BJ (cell line): ENCODE data around the gene NMT2. TPM values are rescaled to one million over a fixed set of nuclear protein-coding genes. Genes with fewer than 3 reads are reported as not detected.

Experiments used
- CTCF ChIA-PET: fragments of 350-600 bp; formaldehyde crosslinking; extraction: SDS; loops from one replicate; lab custom pipeline; 2021; ENCODE audit warnings: antibody characterized with exemption, inconsistent platforms; lab: Yijun Ruan, JAX
- POLR2A ChIA-PET: fragments of 300-600 bp; sonication (Branson Sonifier 250); formaldehyde crosslinking; extraction: SDS; loops from one replicate; lab custom pipeline; 2021; ENCODE audit warnings: antibody characterized with exemption; lab: Charles Lee
- DNase-seq: peaks from one replicate; pipeline ENCODE4 v3.0.0-alpha.2; 2011; ENCODE audit warnings: low read depth
- H3K27me3 ChIP-seq: 2 replicates; pipeline ENCODE4 v1.6.0; 2011; ENCODE audit warnings: low read length; ENCODE audit not compliant: control insufficient read depth, insufficient read depth
- H3K36me3 ChIP-seq: 2 replicates; pipeline ENCODE4 v1.5.1; 2011; ENCODE audit warnings: low read length; ENCODE audit not compliant: control insufficient read depth, insufficient read depth
- H3K4me3 ChIP-seq: 2 replicates; pipeline ENCODE4 v1.5.1; 2011; ENCODE audit warnings: low read depth, mild to moderate bottlenecking, control low read depth, low read length
- CTCF ChIP-seq: IDR thresholded peaks from 2 replicates; pipeline ENCODE4 v1.5.1; 2011; ENCODE audit warnings: low read depth, mild to moderate bottlenecking, control low read depth, inconsistent platforms, low read length, moderate library complexity; ENCODE audit not compliant: insufficient read depth
- polyA plus RNA-seq: library from polyadenylated mRNA; depleted of rRNA; stranded (reverse); fragments of >200 nt; gene quantifications from 2 replicates; pipeline ENCODE4 v1.2.3, GENCODE V29; 2011

Gene NMT2
- polyA plus RNA-seq, 1 experiment = 12.7 TPM

GRCh38 chr10:15121707-15122106 lies 46.8 kb downstream of the NMT2 start:
- no peak for TF ChIP-seq CTCF
- CTCF ChIA-PET = no interaction called here
- H3K4me3 ChIP-seq = no peak overlapping the region
- peaks cover 14% of the 10 kb centered on the region for H3K36me3 ChIP-seq
- no peaks in the 10 kb centered on the region for H3K27me3 ChIP-seq
- DNase-seq = no peak
- POLR2A ChIA-PET = no interaction called here

- Histone ChIP-seq H3K4me3 (no peak overlapping the region), H3K27me3 (no peaks in the 10 kb centered on the region), H3K36me3 (peaks cover 8% of the 10 kb centered on the region)
- CTCF ChIA-PET = no interaction called here
- no peak for TF ChIP-seq CTCF
- DNase-seq = no peak
- POLR2A ChIA-PET = no interaction called here
Observed at GRCh38 chr10:15120523-15120922, 48.0 kb downstream of the NMT2 start.

DNA sequence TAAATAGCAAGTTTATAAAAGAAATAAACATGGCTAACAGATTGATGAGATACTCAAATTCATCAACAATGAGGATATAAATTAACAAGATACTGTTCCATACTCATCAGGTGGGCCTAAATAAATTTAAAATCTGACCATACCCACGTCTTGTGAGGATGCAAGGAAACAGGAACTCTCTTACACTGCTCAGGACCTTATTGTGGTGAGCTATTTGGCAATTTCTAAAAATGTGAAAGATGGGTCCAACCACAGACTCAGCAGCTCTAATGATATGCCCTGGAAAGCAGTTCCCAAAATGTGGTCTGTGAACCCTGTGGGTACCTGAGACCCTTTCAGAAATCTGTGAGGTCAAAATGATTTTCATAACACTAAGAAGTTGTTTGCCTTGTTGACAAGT lies 49.9 kb downstream of the NMT2 start:
- H3K36me3 ChIP-seq = peaks cover 8% of the 10 kb centered on the region
- CTCF ChIA-PET = interaction anchor here (1.3 kb wide), 1 partner anchor 12 kb away, joined by 4 read pairs; no protein-coding TSS in a partner anchor
- H3K27me3 ChIP-seq = no peaks in the 10 kb centered on the region
- POLR2A ChIA-PET = no interaction called here
- no peak for TF ChIP-seq CTCF
- DNase-seq = no peak
- H3K4me3 ChIP-seq = no peak overlapping the region

- no peak overlapping the region for H3K4me3 ChIP-seq
- ChIA-PET POLR2A (no interaction called here), CTCF (interaction anchor here (0.7 to 1.9 kb wide), 2 partner anchors 10 to 508 kb away, joined by 3 to 11 read pairs; no protein-coding TSS in a partner anchor)
- peaks cover 11% of the 10 kb centered on the region for H3K36me3 ChIP-seq
- DNase-seq = no peak
- no peak for TF ChIP-seq CTCF
- H3K27me3 ChIP-seq = no peaks in the 10 kb centered on the region
Observed at GRCh38 chr10:15116225-15116624, 52.3 kb downstream of the NMT2 start.

- Histone ChIP-seq H3K36me3 (peaks cover 5% of the 10 kb centered on the region), H3K4me3 (no peak overlapping the region), H3K27me3 (no peaks in the 10 kb centered on the region)
- CTCF ChIA-PET = interaction anchor here (1.3 kb wide), 1 partner anchor 64 kb away, joined by 3 read pairs; no protein-coding TSS in a partner anchor
- POLR2A ChIA-PET = interaction anchor here (0.5 to 0.6 kb wide), 2 partner anchors 155 to 160 kb away, joined by 3 to 12 read pairs; partner anchors contain the start of genes DCLRE1C and MEIG1
- DNase-seq = no peak
- no peak for TF ChIP-seq CTCF
Observed at GRCh38 chr10:15113766-15114165, 54.7 kb downstream of the NMT2 start.
